ENCODE data around the gene GABRG1.

GABRG1 gene

GRCh38 chr4:46123913-46124755 is at the start of gene GABRG1:
Gene GABRG1, minus strand, starts transcription at chr4:46124054. Its CDS starts 141 bp downstream, at chr4:46123913.
- no peak for DNase-seq (ENCODE audit: low read depth)
- TF ChIP-seq CTCF (IDR thresholded peaks at IDR 0.05; ENCODE audit: low read depth, low read length, missing control alignments): no peak

GRCh38 chr4:46146993-46147392 is 23.1 kb upstream of the GABRG1 start:
- no peak overlapping the region for H3K4me3 ChIP-seq (ENCODE audit: low read depth, low read length)
- no peak for TF ChIP-seq CTCF (IDR thresholded peaks at IDR 0.05; ENCODE audit: low read depth, low read length, missing control alignments)
- DNase-seq (ENCODE audit: low read depth): no peak

More at GRCh38 chr4:46123913-46124755, at the start of gene GABRG1:
- no peak within 1 kb of the TSS for H3K4me3 ChIP-seq (ENCODE audit: low read depth, low read length)

- H3K4me3 ChIP-seq (ENCODE audit: low read depth, low read length): no peak overlapping the region
- no peak for TF ChIP-seq CTCF (IDR thresholded peaks at IDR 0.05; ENCODE audit: low read depth, low read length, missing control alignments)
- no peak for DNase-seq (ENCODE audit: low read depth)
These were observed 7.7 kb upstream of the GABRG1 start for GRCh38 chr4:46131498-46132057.

GRCh38 chr4:46124773-46125413 is 1.0 kb upstream of the GABRG1 start:
- TF ChIP-seq CTCF (IDR thresholded peaks at IDR 0.05; ENCODE audit: low read depth, low read length, missing control alignments): no peak
- no peak overlapping the region for H3K4me3 ChIP-seq (ENCODE audit: low read depth, low read length)
- no peak for DNase-seq (ENCODE audit: low read depth)

GRCh38 chr4:46081674-46082073 is 42.2 kb downstream of the GABRG1 start:
- TF ChIP-seq CTCF (IDR thresholded peaks at IDR 0.05; ENCODE audit: low read depth, low read length, missing control alignments): no peak
- no peak overlapping the region for H3K4me3 ChIP-seq (ENCODE audit: low read depth, low read length)
- no peak for DNase-seq (ENCODE audit: low read depth)

- no peak overlapping the region for H3K4me3 ChIP-seq (ENCODE audit: low read depth, low read length)
- no peak for TF ChIP-seq CTCF (IDR thresholded peaks at IDR 0.05; ENCODE audit: low read depth, low read length, missing control alignments)
- DNase-seq (ENCODE audit: low read depth): no peak
These were observed 42.6 kb downstream of the GABRG1 start for GRCh38 chr4:46081248-46081647.

All from GM12864 (cell line).